Nephron progenitor cell (in vitro differentiated cells): ENCODE results near the gene AKAP7.
"Not testable (repeated sequence)": the region's sequence is repeated elsewhere in the genome, so short reads cannot be mapped to it uniquely, and the experiment has no call there.

Experiments
- DNase-seq: peaks from one replicate; pipeline ENCODE4 v3.0.0; 2021
- H3K27ac Mint-ChIP-seq: 2 replicates; pipeline ENCODE4 v1.8.0; 2021; ENCODE audit warnings: mild to moderate bottlenecking, moderate library complexity, mixed read lengths
- H3K27me3 Mint-ChIP-seq: 2 replicates; pipeline ENCODE4 v1.8.0; 2021; ENCODE audit warnings: mild to moderate bottlenecking, low read depth, mixed read lengths; ENCODE audit not compliant: poor library complexity
- H3K36me3 Mint-ChIP-seq: 2 replicates; pipeline ENCODE4 v1.8.0; 2021; ENCODE audit warnings: low read depth, mixed read lengths
- H3K4me1 Mint-ChIP-seq: 2 replicates; pipeline ENCODE4 v1.8.0; 2021; ENCODE audit warnings: mixed read lengths
- H3K4me3 Mint-ChIP-seq: 2 replicates; pipeline ENCODE4 v1.8.0; 2021; ENCODE audit warnings: mild to moderate bottlenecking, moderate library complexity, mixed read lengths
- H3K9me3 Mint-ChIP-seq: 2 replicates; pipeline ENCODE4 v1.8.0; 2021; ENCODE audit warnings: mild to moderate bottlenecking, moderate library complexity, mixed read lengths
- TF ChIP-seq, protein P1 (sequence below): fragments of 200-600 bp; sonication (generic); IDR thresholded peaks from 2 replicates; pipeline ENCODE4 v1.5.0; 2021; ENCODE audit warnings: antibody characterized with exemption

The AKAP7 gene

DNA sequence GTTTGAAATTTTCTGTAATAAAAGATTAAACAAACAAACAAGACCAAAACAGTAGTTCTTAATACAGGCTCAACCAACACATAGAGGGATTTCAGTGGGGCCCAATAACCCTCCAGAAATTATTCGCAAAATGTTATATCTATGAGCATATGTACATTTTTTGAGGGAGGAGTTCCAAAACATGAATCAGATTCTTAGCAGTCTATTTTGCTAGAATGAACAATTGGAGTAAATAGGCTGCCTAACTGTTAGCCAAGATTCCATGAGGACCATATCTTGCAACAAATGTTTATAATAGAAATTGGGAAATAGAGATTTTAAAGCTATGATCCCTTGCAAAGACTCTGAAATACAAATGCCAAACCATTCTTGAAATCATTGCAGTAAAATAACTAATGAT, 186.3 kb downstream of the AKAP7 start:
- no peak for DNase-seq
- no peak overlapping the region for H3K27ac Mint-ChIP-seq
- TF ChIP-seq, protein P1, sequence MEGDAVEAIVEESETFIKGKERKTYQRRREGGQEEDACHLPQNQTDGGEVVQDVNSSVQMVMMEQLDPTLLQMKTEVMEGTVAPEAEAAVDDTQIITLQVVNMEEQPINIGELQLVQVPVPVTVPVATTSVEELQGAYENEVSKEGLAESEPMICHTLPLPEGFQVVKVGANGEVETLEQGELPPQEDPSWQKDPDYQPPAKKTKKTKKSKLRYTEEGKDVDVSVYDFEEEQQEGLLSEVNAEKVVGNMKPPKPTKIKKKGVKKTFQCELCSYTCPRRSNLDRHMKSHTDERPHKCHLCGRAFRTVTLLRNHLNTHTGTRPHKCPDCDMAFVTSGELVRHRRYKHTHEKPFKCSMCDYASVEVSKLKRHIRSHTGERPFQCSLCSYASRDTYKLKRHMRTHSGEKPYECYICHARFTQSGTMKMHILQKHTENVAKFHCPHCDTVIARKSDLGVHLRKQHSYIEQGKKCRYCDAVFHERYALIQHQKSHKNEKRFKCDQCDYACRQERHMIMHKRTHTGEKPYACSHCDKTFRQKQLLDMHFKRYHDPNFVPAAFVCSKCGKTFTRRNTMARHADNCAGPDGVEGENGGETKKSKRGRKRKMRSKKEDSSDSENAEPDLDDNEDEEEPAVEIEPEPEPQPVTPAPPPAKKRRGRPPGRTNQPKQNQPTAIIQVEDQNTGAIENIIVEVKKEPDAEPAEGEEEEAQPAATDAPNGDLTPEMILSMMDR: no peak
- H3K27me3 Mint-ChIP-seq: no peaks in the 10 kb centered on the region
- no peak overlapping the region for H3K4me3 Mint-ChIP-seq
- no peaks in the 10 kb centered on the region for H3K36me3 Mint-ChIP-seq
- peaks cover 24% of the 10 kb centered on the region for H3K9me3 Mint-ChIP-seq
- peaks cover 5% of the 10 kb centered on the region for H3K4me1 Mint-ChIP-seq

DNA sequence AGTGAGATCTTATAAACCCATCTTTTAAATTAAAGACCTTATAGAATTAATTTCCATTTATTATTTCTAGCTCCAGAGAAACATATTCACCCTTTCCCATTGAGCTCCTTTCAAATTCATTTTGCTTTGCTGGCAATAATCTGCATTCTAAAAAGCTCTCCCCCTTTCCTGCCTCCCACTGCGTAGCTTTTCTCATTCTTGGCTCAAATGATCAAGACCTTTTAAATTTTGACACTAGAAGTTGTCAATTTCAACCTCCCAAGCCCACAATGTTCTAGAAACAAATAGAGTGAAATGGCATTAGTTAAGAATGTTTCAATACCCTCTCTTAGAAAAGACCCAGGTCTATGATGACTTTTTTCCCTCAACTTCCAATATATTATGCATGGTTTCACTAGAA, 186.9 kb downstream of the AKAP7 start:
- no peak for DNase-seq
- TF ChIP-seq, protein P1: no peak

DNA sequence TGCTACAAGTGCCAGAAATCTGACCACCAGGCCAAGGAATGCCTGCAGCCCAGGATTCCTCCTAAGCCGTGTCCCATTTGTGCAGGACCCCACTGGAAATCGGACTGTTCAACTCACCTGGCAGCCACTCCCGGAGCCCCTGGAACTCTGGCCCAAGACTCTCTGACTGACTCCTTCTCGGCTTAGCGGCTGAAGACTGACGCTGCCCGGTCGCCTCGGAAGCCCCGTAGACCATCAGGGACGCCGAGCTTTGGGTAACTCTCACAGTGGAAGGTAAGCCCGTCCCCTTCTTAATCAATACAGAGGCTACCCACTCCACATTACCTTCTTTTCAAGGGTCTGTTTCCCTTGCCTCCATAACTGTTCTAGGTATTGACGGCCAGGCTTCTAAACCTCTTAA, 190.4 kb downstream of the AKAP7 start:
- DNase-seq, H3K4me3 Mint-ChIP-seq, H3K36me3 Mint-ChIP-seq, H3K4me1 Mint-ChIP-seq, H3K27me3 Mint-ChIP-seq, H3K27ac Mint-ChIP-seq: not testable (repeated sequence)
- peaks cover 21% of the 10 kb centered on the region for H3K9me3 Mint-ChIP-seq

More for the DNA sequence above, 186.9 kb downstream of the AKAP7 start:
- H3K27ac Mint-ChIP-seq: no peak overlapping the region
- no peaks in the 10 kb centered on the region for H3K27me3 Mint-ChIP-seq
- peaks cover 21% of the 10 kb centered on the region for H3K9me3 Mint-ChIP-seq
- no peaks in the 10 kb centered on the region for H3K36me3 Mint-ChIP-seq
- H3K4me1 Mint-ChIP-seq: peaks cover 5% of the 10 kb centered on the region
- H3K4me3 Mint-ChIP-seq: no peak overlapping the region

DNA sequence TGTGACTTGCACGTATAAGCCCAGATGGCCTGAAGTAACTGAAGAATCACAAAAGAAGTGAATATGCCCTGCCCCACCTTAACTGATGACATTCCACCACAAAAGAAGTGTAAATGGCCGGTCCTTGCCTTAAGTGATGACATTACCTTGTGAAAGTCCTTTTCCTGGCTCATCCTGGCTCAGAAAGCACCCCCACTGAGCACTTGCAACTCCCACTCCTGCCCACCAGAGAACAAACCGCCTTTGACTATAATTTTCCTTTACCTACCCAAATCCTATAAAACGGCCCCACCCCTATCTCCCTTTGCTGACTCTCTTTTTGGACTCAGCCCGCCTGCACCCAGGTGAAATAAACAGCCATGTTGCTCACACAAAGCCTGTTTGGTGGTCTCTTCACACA, 193.5 kb downstream of the AKAP7 start:
- H3K36me3 Mint-ChIP-seq, H3K4me1 Mint-ChIP-seq, H3K27me3 Mint-ChIP-seq, H3K4me3 Mint-ChIP-seq, DNase-seq, H3K27ac Mint-ChIP-seq: not testable (repeated sequence)
- H3K9me3 Mint-ChIP-seq: peaks cover 15% of the 10 kb centered on the region

DNA sequence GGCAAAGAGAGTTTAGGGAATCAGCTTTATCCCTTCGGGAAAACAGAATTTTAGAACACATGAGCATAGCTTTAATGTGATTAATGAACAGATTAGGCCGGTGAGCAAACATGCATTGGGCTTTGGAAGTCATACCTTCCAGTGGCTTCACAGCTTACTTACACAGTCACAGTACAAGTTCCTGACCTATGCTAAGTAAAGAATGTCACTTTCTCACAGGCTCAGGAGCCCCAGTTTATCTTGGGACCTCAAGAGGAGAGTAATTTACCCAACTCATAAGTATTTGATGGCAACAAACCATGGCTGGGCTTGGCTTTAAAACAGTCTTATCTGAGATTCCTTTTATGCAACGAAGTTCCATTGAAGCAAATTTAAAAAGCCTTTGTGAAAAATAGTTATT, 195.9 kb downstream of the AKAP7 start:
- no peaks in the 10 kb centered on the region for H3K36me3 Mint-ChIP-seq
- no peak overlapping the region for H3K27ac Mint-ChIP-seq
- no peaks in the 10 kb centered on the region for H3K9me3 Mint-ChIP-seq
- H3K4me3 Mint-ChIP-seq: no peak overlapping the region
- H3K4me1 Mint-ChIP-seq: no peaks in the 10 kb centered on the region
- no peak for DNase-seq
- TF ChIP-seq, protein P1: no peak
- no peaks in the 10 kb centered on the region for H3K27me3 Mint-ChIP-seq

DNA sequence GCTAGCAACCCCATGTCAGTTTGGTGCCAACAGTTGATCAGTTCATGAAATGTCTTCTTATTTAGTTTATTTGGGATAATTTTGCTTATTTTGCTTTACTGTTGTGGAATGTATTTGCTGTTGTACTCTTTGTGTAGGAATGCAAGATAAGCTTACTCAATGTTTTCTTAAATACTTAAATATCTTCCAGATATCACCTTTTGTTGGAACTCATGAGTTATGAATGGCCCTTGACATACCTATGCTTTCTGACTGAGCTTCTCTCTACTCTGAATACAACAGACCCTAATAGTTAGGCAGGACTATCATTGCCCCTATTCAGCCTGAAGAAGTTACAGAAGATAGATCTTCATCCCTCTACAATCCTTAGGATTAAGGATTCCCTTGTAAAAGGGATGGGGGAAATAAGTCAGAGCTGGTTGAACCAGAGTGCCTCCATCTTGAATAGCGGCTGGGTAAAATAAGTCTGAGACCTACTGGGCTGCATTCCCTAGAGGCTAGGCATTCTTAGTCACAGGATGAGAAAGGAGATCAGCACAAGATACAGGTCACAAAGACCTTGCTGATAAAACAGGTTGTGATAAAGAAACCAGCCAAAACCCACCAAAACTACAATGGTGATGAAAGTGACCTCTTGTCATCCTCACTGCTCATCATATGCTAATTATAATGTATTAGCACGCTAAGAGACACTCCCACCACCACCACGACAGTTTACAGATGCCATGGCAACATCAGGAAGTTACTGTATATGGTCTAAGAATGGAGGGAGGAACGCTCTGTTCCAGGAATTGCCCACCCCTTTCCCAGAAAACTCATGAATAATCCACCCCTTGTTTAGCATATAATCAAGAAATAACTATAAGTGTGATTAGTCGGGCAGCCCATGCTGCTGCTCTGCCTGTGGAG, 196.9 kb downstream of the AKAP7 start:
- no peaks in the 10 kb centered on the region for H3K27me3 Mint-ChIP-seq
- H3K4me1 Mint-ChIP-seq: peaks cover 6% of the 10 kb centered on the region
- TF ChIP-seq, protein P1: no peak
- H3K9me3 Mint-ChIP-seq: no peaks in the 10 kb centered on the region
- H3K27ac Mint-ChIP-seq: no peak overlapping the region
- no peak for DNase-seq
- no peak overlapping the region for H3K4me3 Mint-ChIP-seq
- no peaks in the 10 kb centered on the region for H3K36me3 Mint-ChIP-seq
